ENCODE data around the gene ZFP90.

- TF ChIP-seq RAD21 (IDR thresholded peaks at IDR 0.05; ENCODE audit: low read depth), result no peak
- no peak for TF ChIP-seq EP300 (IDR thresholded peaks at IDR 0.05; ENCODE audit: borderline replicate concordance)
- TF ChIP-seq CEBPB (IDR thresholded peaks at IDR 0.05), result no peak
- no peak for TF ChIP-seq YY1 (IDR thresholded peaks at IDR 0.05; ENCODE audit: low read depth)
These were observed 19.8 kb upstream of the ZFP90 start for GRCh38 chr16:68519225-68519745.

Measured in Ishikawa (cell line).